Lower leg skin (tissue), 4 donors: Measurements from ENCODE around the gene CD9. TPM values are rescaled to one million over a fixed set of nuclear protein-coding genes. Genes with fewer than 3 reads are reported as not detected.
A peak's percentile ranks its signal among the peaks of the same experiment; 100 is the strongest.

Experiments
- DNase-seq, 2 donors: peaks; one replicate each; pipeline ENCODE4 v3.0.0-alpha.2; 2019; ENCODE audit warnings: low spot score in 2 of 2
- H3K4me3 ChIP-seq: fragments of 200-600 bp; sonication (generic); 2 replicates; pipeline ENCODE4 v1.5.1; 2017; ENCODE audit warnings: mild to moderate bottlenecking, low read depth; ENCODE audit not compliant: poor library complexity, severe bottlenecking
- POLR2A ChIP-seq, 2 donors: fragments of 450-650 bp; IDR thresholded peaks; one replicate each; pipeline ENCODE4 v1.6.1; 2016 to 2017; ENCODE audit warnings: antibody characterized with exemption in 2 of 2, mild to moderate bottlenecking in 1 of 2, moderate library complexity in 1 of 2
- WGBS, 2 donors: methylation state at CpG; one replicate each; pipeline ENCODE4 v1.1.5; 2018; 5-methylcytosine and 5-hydroxymethylcytosine counted together
- intact Hi-C: fragments of 100-400 bp; cut with DNase I; formaldehyde crosslinking; loops from one replicate; pipeline ENCODE4 v1.15.0; 2023; ENCODE audit warnings: low total_unique reads
- total RNA-seq, 4 donors: library from RNA; depleted of rRNA; stranded (reverse); fragments of >200 nt; gene quantifications; one replicate each; pipeline ENCODE4 v1.1.0, GENCODE V29; 2016
- TF ChIP-seq, protein P1 (sequence below), 3 donors: fragments of 450-650 bp; IDR thresholded peaks; one replicate each; pipeline ENCODE4 v1.5.1; 2016; ENCODE audit warnings: antibody characterized with exemption in 3 of 3, mild to moderate bottlenecking in 3 of 3, moderate library complexity in 2 of 3

CD9 gene
- total RNA-seq, 4 donors from 2014 or later, result 378 to 494 (median 412) TPM

DNA sequence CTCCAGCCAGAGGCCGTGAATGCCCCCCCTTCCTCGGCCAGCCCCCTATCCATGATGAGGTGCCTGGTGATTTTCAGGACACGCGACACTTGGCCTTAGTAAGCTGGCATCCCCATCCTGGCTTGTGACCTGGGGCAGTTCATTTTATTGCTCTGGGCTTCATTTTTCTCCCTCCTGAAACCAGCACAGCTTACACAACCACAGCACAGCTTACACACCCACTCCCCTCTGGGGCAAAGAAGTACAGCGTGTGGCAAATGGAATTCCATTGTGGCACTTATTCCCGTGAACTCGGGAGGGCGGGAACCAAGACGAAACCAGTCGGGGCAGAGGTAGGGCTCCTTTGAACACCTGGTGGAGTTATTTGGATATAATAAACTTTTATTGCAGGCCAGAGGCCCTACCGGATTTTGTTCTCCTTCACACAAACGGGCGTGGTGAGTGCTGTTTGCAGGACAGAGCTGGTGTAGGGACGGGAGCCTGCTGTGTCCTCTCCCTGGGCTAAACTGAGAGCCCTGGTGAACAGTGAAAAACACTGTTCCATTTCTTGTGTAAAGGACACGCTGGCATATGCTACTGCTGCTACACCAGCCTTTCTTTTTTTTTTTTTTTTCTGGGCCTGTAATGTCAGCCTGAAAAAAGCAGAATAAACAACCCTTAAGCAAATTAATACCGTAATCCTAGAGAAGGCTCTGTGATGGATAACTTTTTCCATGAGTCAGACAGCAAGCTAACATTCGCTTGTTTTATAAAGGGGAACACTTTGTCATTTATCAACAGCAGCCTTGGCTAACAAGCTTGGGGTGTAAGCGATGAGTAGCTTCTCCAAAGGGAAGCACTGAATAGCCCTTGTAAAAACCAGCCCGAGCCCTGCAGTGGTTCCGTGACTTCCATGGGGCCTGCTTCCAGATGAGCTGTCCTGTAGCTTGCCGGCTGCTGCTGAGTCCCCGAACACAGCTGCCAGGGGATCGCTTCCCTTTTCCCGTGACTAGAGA is 29.3 kb downstream of the CD9 start:
- TF ChIP-seq, protein P1, sequence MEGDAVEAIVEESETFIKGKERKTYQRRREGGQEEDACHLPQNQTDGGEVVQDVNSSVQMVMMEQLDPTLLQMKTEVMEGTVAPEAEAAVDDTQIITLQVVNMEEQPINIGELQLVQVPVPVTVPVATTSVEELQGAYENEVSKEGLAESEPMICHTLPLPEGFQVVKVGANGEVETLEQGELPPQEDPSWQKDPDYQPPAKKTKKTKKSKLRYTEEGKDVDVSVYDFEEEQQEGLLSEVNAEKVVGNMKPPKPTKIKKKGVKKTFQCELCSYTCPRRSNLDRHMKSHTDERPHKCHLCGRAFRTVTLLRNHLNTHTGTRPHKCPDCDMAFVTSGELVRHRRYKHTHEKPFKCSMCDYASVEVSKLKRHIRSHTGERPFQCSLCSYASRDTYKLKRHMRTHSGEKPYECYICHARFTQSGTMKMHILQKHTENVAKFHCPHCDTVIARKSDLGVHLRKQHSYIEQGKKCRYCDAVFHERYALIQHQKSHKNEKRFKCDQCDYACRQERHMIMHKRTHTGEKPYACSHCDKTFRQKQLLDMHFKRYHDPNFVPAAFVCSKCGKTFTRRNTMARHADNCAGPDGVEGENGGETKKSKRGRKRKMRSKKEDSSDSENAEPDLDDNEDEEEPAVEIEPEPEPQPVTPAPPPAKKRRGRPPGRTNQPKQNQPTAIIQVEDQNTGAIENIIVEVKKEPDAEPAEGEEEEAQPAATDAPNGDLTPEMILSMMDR (IDR thresholded peaks at IDR 0.05), result no peak
- no peak for TF ChIP-seq POLR2A (IDR thresholded peaks at IDR 0.05)
- H3K4me3 ChIP-seq, result no peak overlapping the region
- intact Hi-C loops, result no loop called here

DNA sequence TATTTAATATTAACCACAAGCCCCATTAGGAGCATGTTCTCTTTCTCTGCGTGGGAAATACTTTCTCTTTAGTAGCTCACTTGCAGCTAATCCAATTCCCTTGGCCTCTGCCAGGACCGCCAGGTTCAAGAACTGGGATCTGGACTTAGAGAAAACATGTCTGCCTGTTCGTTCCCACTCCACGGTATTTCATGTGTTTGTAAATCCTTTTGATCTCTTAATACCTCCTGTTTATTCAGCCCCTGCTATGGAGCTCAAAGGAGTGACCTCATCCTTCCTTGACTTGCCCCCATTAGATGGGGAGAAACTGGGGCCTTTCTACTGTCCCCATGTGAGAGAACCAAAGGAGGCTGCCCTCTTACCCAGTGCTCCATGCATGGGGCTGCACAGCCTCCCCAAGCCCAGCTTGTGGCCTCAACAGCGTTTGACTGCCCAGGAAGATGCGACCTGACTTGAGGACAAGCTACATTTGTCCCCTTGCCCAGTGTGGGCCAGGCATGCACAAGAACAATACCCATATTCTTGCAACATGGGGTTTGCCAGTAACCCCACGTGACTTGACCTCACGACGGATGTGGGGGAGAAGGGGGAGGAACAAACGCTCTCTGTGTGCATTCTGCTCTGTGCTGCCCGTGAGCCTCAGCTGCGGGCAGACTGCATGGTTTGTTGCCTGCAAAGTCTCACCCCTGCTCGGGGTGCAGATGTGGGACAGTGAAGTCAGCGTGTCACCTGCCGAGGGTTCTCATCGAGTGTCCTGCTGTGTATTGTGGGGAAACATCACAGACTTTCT is 30.3 kb downstream of the CD9 start:
- peak; percentile 83 to 94 for DNase-seq
- intact Hi-C loops, result no loop called here
- no peak overlapping the region for H3K4me3 ChIP-seq
- TF ChIP-seq, protein P1 (IDR thresholded peaks at IDR 0.05), result no peak
- TF ChIP-seq POLR2A (IDR thresholded peaks at IDR 0.05), result no peak
- WGBS, 2 donors, result 18 to 29% methylated on average over 16 of the region's 16 CpGs

More for the DNA sequence above, 29.3 kb downstream of the CD9 start:
- 11 to 19% methylated on average over 24 of the region's 24 CpGs for WGBS, 2 donors
- DNase-seq, result peak; percentile 86 to 93

DNA sequence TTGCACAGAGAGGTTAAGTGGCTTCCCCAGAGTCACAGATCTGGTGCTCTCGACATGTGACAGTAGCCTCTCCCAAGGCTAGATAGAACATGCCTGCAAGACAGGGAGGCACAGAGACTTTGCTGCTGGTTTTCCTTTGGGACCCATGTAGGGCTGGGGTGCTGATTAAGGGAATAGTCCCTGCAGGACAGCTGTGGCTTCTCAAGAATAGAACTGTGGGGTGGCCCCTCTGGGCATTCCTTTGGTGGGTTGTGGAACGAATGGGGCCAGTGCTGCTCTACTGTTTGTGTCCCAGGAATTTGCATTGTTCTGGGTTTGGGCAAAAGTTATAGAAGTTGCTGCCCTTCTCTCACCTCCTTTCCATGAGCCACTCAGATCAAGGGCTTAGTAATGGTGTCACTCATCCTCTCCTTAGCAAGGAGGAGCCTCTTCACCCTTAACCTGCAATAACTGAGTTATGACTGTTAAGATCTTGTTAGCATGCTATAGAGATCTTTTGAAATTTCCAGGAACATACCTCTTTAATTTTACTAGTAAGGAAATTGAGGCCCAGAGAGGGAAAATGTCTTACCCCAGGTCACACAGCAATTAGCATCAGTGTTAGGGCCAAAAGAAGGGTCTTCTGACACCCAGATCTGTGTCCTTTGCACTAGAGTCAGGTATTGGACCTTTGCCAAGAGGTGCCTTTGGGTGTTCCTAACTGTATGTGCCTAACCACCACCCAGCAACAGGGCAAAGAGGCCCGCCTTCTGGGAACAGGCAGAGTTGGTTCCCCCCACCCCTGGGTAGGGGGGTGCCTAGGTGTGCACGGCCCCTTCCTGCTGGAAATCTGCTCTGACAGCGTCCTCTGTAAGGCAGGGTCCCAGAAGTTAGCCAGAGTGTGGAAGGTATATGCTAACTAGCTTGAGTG is 31.4 kb downstream of the CD9 start:
- no peak for DNase-seq
- no peak for TF ChIP-seq POLR2A (IDR thresholded peaks at IDR 0.05)
- TF ChIP-seq, protein P1 (IDR thresholded peaks at IDR 0.05), result no peak
- intact Hi-C loops, result no loop called here
- WGBS, 2 donors, result 52 to 56% methylated on average over 5 of the region's 5 CpGs
- no peak overlapping the region for H3K4me3 ChIP-seq

DNA sequence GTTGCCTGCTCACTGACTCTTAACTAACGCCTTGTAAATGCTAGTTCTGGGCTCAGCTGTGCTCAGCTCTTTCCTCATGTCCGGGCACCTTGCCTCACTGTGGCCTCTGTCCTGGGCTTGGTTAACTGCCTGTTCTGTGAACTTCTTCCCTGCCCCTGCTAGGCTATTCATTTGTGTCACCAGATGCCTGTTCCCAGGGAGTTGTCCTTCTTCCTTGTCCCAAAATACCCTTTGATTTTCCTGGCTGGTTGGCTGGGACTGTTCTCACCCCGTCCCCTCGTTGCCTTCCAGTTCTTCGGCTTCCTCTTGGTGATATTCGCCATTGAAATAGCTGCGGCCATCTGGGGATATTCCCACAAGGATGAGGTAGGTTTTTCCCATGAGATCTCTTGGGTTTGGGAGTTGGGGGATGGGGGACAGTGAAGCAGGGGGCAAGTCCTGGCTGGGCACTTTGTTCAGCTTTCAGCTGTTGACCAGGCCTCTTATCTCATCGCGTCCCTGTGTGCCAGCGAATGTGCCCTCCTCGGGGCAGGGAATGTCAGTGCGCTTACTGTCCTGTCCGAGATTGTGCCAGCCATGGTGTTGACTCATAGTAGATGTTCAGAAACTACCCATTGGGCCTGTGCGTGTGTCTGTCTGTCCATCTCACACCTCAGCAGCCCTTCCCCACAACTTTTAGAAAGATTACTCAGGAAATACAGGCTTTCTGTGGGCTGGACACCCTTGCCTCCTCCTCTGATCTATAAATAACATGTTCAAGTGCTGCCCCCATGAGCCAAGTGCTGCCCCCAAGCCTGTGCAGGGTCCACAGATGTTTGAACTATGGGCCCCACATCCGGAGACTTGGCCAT is 33.1 kb downstream of the CD9 start:
- TF ChIP-seq POLR2A (IDR thresholded peaks at IDR 0.05), result no peak
- TF ChIP-seq, protein P1 (IDR thresholded peaks at IDR 0.05), result no peak
- no peak overlapping the region for H3K4me3 ChIP-seq
- intact Hi-C loops, result no loop called here
- DNase-seq, result no peak
- WGBS, 2 donors, result 71 to 72% methylated on average over 15 of the region's 15 CpGs
